ENCODE data around the gene RND3. TPM values are rescaled to one million over a fixed set of nuclear protein-coding genes. Genes with fewer than 3 reads are reported as not detected.

Gene RND3
- total and polyA plus RNA-seq, 2 of the 13 experiments (the other 11 are each of a cell fraction or from before 2014, with no cell fraction given): 0.13 to 0.42 TPM

DNA sequence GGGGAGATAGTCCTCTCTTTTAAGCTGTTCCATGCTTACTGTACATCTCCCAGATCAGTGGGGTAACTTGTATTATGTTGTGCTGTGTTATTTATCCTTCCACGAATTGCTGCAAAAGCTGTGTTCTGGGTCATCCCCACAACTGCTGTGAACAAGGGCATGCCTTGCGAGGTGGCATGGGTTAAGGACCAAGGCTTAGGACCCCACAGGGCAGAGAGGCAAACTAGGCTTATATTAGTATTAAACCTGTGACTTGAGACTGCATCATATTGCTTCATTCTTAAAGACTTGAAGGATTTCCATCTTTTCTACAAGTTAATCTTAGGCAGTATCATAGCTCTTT lies 19.9 kb downstream of the RND3 start:
- Histone ChIP-seq H3K4me2 (ENCODE audit: low read depth, low read length) (no peak overlapping the region), H3K27ac (ENCODE audit: extremely low read length, insufficient read depth, low read length) (no peak overlapping the region), H3K9ac (ENCODE audit: insufficient read depth, low read depth, low read length) (no peak overlapping the region), H3K9me3 (ENCODE audit: low read length) (no peaks in the 10 kb centered on the region), H4K20me1 (ENCODE audit: insufficient read depth, low read length) (no peaks in the 10 kb centered on the region), H3K79me2 (ENCODE audit: insufficient read depth, low read length) (no peaks in the 10 kb centered on the region), H3K27me3 (ENCODE audit: control insufficient read depth in 1 of 2, insufficient read depth in 2 of 2, low read length in 2 of 2) (no peaks in the 10 kb centered on the region), H3K4me3 (replicated peaks in 1 of 3; ENCODE audit: insufficient read depth in 1 of 3, low read depth in 2 of 3, low read length in 3 of 3) (no peak overlapping the region), H3K4me1 (ENCODE audit: insufficient read depth, low read length) (no peaks in the 10 kb centered on the region), H2AFZ (ENCODE audit: low read length) (no peak overlapping the region), H3K36me3 (replicated peaks in 1 of 2; ENCODE audit: control insufficient read depth in 1 of 2, insufficient read depth in 2 of 2, low read length in 2 of 2) (no peaks in the 10 kb centered on the region)
- FAIRE-seq (no peak), DNase-seq (ENCODE audit: low spot score) (no peak), ATAC-seq (no peak)
- in situ Hi-C loops (cut with HindIII; ENCODE audit: extremely low pct_ligation_motif_present, low pct_unique_long_range_greater_than_20kb) (no loop called here), intact Hi-C loops (cut with micrococcal nuclease; ENCODE audit: unreplicated experiment) (no loop called here)
- POLR2A ChIA-PET: no interaction called here
- CTCF ChIA-PET (ENCODE audit: low intra/inter-chr PET ratio, low total read pairs): no interaction called here
- no TSS peak for BruUV-seq (replicated peaks)
- no peak for TF ChIP-seq ZNF205 (CRISPR knock-in tag; IDR thresholded peaks at IDR 0.05)
- no peak for TF ChIP-seq EHMT2 (IDR thresholded peaks at IDR 0.05; ENCODE audit: borderline replicate concordance, low read depth, low read length)
- TF ChIP-seq, protein P1, sequence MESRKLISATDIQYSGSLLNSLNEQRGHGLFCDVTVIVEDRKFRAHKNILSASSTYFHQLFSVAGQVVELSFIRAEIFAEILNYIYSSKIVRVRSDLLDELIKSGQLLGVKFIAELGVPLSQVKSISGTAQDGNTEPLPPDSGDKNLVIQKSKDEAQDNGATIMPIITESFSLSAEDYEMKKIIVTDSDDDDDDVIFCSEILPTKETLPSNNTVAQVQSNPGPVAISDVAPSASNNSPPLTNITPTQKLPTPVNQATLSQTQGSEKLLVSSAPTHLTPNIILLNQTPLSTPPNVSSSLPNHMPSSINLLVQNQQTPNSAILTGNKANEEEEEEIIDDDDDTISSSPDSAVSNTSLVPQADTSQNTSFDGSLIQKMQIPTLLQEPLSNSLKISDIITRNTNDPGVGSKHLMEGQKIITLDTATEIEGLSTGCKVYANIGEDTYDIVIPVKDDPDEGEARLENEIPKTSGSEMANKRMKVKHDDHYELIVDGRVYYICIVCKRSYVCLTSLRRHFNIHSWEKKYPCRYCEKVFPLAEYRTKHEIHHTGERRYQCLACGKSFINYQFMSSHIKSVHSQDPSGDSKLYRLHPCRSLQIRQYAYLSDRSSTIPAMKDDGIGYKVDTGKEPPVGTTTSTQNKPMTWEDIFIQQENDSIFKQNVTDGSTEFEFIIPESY (CRISPR knock-in tag; IDR thresholded peaks at IDR 0.05): no peak
- TF ChIP-seq ZNF431 (CRISPR knock-in tag; IDR thresholded peaks at IDR 0.05; ENCODE audit: borderline replicate concordance, low read depth): no peak
- TF ChIP-seq, protein P2, sequence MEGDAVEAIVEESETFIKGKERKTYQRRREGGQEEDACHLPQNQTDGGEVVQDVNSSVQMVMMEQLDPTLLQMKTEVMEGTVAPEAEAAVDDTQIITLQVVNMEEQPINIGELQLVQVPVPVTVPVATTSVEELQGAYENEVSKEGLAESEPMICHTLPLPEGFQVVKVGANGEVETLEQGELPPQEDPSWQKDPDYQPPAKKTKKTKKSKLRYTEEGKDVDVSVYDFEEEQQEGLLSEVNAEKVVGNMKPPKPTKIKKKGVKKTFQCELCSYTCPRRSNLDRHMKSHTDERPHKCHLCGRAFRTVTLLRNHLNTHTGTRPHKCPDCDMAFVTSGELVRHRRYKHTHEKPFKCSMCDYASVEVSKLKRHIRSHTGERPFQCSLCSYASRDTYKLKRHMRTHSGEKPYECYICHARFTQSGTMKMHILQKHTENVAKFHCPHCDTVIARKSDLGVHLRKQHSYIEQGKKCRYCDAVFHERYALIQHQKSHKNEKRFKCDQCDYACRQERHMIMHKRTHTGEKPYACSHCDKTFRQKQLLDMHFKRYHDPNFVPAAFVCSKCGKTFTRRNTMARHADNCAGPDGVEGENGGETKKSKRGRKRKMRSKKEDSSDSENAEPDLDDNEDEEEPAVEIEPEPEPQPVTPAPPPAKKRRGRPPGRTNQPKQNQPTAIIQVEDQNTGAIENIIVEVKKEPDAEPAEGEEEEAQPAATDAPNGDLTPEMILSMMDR (CRISPR knock-in tag; IDR thresholded peaks at IDR 0.05): no peak
- TF ChIP-seq TRIM24 (CRISPR knock-in tag; IDR thresholded peaks at IDR 0.05): no peak
- TF ChIP-seq, protein P3, sequence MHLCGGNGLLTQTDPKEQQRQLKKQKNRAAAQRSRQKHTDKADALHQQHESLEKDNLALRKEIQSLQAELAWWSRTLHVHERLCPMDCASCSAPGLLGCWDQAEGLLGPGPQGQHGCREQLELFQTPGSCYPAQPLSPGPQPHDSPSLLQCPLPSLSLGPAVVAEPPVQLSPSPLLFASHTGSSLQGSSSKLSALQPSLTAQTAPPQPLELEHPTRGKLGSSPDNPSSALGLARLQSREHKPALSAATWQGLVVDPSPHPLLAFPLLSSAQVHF (CRISPR knock-in tag; IDR thresholded peaks at IDR 0.05): no peak
- TF ChIP-seq ZBTB7B (CRISPR knock-in tag; IDR thresholded peaks at IDR 0.05): no peak
- TF ChIP-seq, protein P4, sequence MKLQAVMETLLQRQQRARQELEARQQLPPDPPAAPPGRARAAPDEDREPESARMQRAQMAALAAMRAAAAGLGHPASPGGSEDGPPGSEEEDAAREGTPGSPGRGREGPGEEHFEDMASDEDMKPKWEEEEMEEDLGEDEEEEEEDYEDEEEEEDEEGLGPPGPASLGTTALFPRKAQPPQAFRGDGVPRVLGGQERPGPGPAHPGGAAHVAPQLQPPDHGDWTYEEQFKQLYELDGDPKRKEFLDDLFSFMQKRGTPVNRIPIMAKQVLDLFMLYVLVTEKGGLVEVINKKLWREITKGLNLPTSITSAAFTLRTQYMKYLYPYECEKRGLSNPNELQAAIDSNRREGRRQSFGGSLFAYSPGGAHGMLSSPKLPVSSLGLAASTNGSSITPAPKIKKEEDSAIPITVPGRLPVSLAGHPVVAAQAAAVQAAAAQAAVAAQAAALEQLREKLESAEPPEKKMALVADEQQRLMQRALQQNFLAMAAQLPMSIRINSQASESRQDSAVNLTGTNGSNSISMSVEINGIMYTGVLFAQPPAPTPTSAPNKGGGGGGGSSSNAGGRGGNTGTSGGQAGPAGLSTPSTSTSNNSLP (IDR thresholded peaks at IDR 0.05; ENCODE audit: low read depth, low read length): no peak
- WGBS (ENCODE audit: low lambda C conversion rate): 8% methylated on average over 2 of the region's 2 CpGs

Data from HepG2 (cell line).